Panc1 (cell line): ENCODE results near the gene CLMN. TPM values are rescaled to one million over a fixed set of nuclear protein-coding genes. Genes with fewer than 3 reads are reported as not detected.

Experiments
- microRNA-seq: library from miRNA; unstranded; fragments of <30 nt; microRNA quantifications from one replicate; pipeline ENCODE4 v1.1.0, GENCODE V29; 2020; ENCODE audit not compliant: unreplicated experiment
- total RNA-seq: library from RNA; stranded (reverse); gene quantifications from one replicate; pipeline ENCODE4 v1.2.1, GENCODE V29; 2021; ENCODE audit not compliant: unreplicated experiment

CLMN gene
- total RNA-seq, 1 experiment from 2014 or later: 34.9 TPM

Small RNA genes within 50 kb of the gene (microRNA-seq; reads per million reads assigned to microRNA genes)
- gene MIR3173: 2.5 reads per million

Other genes with a start within 250 kb of the CLMN start
- 32.7 TPM for gene DICER1, start 162.4 kb downstream of the CLMN start, total RNA-seq
- gene SYNE3, start 196.7 kb upstream of the CLMN start, total RNA-seq: 6.2 TPM
- 38.6 TPM for gene GLRX5, start 215.1 kb upstream of the CLMN start, total RNA-seq